Smooth muscle cell (in vitro differentiated cells): Measurements from ENCODE around the gene HSD3B2. TPM values are rescaled to one million over a fixed set of nuclear protein-coding genes. Genes with fewer than 3 reads are reported as not detected.

ENCODE experiments used
- DNase-seq: peaks from one replicate; lab custom pipeline; 2025; ENCODE audit not compliant: unreplicated experiment; lab: John Stamatoyannopoulos, UW
- H2AFZ ChIP-seq: fragments of 200-600 bp; sonication (generic); 2 replicates; pipeline ENCODE4 v1.6.0; 2016; ENCODE audit warnings: antibody characterized with exemption, low read depth, mild to moderate bottlenecking
- H3F3A ChIP-seq: fragments of 200-600 bp; sonication (generic); 2 replicates; pipeline ENCODE4 v1.6.0; 2017; ENCODE audit warnings: antibody characterized with exemption, low read depth
- H3K27ac ChIP-seq: fragments of 200-600 bp; sonication (generic); 2 replicates; pipeline ENCODE4 v1.5.1; 2016; ENCODE audit warnings: low read depth, mild to moderate bottlenecking
- H3K27me3 ChIP-seq: fragments of 200-600 bp; sonication (generic); 2 replicates; pipeline ENCODE4 v1.6.1; 2016; ENCODE audit warnings: low read depth, mild to moderate bottlenecking
- H3K36me3 ChIP-seq: fragments of 200-600 bp; sonication (generic); 2 replicates; pipeline ENCODE4 v1.5.1; 2016; ENCODE audit warnings: low read depth
- H3K4me1 ChIP-seq: fragments of 200-600 bp; sonication (generic); 2 replicates; pipeline ENCODE4 v1.5.1; 2016; ENCODE audit warnings: low read depth
- H3K4me2 ChIP-seq: fragments of 200-600 bp; sonication (generic); 2 replicates; pipeline ENCODE4 v1.6.0; 2016; ENCODE audit warnings: mild to moderate bottlenecking
- H3K4me3 ChIP-seq: fragments of 200-600 bp; sonication (generic); 2 replicates; pipeline ENCODE4 v1.5.1; 2016; ENCODE audit warnings: mild to moderate bottlenecking
- H3K79me2 ChIP-seq: fragments of 200-600 bp; sonication (generic); 2 replicates; pipeline ENCODE4 v1.6.0; 2016; ENCODE audit warnings: low read depth, mild to moderate bottlenecking
- H3K9ac ChIP-seq: fragments of 200-600 bp; sonication (generic); 2 replicates; pipeline ENCODE4 v1.6.0; 2016; ENCODE audit warnings: low read depth
- H3K9me3 ChIP-seq: fragments of 200-600 bp; sonication (generic); replicated peaks from 2 replicates; pipeline ENCODE4 v1.5.1; 2016; ENCODE audit warnings: low read depth
- H4K20me1 ChIP-seq: fragments of 200-600 bp; sonication (generic); 2 replicates; pipeline ENCODE4 v1.6.0; 2016; ENCODE audit warnings: low read depth
- WGBS: methylation state at CpG from one replicate; pipeline ENCODE4 v1.1.7; 2016; ENCODE audit warnings: low lambda C conversion rate; 5-methylcytosine and 5-hydroxymethylcytosine counted together
- polyA plus RNA-seq: library from polyadenylated mRNA; unstranded; fragments of >200 nt; fragmentation: Nextera tagmentation; extraction: Ambion mirVana; gene quantifications from 2 replicates; pipeline ENCODE4 v1.2.1, GENCODE V29; 2016
- total RNA-seq: library from RNA; depleted of rRNA; stranded (reverse); fragments of >200 nt; gene quantifications from 2 replicates; pipeline ENCODE4 v1.2.3, GENCODE V29; 2014
- TF ChIP-seq, protein P1 (sequence below): fragments of 200-600 bp; sonication (generic); IDR thresholded peaks from 2 replicates; pipeline ENCODE4 v1.5.1; 2017; ENCODE audit warnings: borderline replicate concordance, mild to moderate bottlenecking, antibody characterized with exemption; ENCODE audit not compliant: insufficient read depth, poor library complexity, severe bottlenecking

The HSD3B2 gene
- total and polyA plus RNA-seq, 2 experiments from 2014 or later = not detected

DNA sequence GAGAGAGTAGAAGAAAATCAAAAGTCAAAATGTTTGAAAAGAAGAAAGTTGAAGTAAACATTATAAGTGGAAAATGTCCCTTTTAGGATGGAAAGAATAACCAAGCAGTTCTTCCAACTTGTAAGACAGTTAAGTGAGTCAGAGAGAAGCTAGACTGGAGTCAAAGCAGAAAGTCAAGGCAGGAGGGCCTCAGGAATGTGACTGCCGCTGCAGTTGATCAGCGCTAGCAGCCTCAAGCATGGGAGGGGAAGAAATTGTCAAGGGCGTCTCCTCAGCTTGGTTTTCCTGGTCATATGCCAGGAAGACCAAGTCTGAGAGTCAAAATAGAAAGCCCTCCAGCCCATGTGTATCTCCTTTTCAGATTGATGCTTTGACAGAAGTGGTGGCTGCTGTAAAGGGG is 23.2 kb upstream of the HSD3B2 start:
- Histone ChIP-seq H3K4me1 (no peaks in the 10 kb centered on the region), H3K27me3 (no peaks in the 10 kb centered on the region), H3K4me2 (no peak overlapping the region), H3K27ac (no peak overlapping the region), H4K20me1 (no peaks in the 10 kb centered on the region), H3K9me3 (no peaks in the 10 kb centered on the region), H3K4me3 (no peak overlapping the region), H2AFZ (no peak overlapping the region), H3F3A (no peaks in the 10 kb centered on the region), H3K36me3 (no peaks in the 10 kb centered on the region), H3K9ac (no peak overlapping the region), H3K79me2 (no peaks in the 10 kb centered on the region)
- TF ChIP-seq, protein P1, sequence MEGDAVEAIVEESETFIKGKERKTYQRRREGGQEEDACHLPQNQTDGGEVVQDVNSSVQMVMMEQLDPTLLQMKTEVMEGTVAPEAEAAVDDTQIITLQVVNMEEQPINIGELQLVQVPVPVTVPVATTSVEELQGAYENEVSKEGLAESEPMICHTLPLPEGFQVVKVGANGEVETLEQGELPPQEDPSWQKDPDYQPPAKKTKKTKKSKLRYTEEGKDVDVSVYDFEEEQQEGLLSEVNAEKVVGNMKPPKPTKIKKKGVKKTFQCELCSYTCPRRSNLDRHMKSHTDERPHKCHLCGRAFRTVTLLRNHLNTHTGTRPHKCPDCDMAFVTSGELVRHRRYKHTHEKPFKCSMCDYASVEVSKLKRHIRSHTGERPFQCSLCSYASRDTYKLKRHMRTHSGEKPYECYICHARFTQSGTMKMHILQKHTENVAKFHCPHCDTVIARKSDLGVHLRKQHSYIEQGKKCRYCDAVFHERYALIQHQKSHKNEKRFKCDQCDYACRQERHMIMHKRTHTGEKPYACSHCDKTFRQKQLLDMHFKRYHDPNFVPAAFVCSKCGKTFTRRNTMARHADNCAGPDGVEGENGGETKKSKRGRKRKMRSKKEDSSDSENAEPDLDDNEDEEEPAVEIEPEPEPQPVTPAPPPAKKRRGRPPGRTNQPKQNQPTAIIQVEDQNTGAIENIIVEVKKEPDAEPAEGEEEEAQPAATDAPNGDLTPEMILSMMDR = no peak
- 59% methylated on average over 3 of the region's 3 CpGs for WGBS
- no peak for DNase-seq

DNA sequence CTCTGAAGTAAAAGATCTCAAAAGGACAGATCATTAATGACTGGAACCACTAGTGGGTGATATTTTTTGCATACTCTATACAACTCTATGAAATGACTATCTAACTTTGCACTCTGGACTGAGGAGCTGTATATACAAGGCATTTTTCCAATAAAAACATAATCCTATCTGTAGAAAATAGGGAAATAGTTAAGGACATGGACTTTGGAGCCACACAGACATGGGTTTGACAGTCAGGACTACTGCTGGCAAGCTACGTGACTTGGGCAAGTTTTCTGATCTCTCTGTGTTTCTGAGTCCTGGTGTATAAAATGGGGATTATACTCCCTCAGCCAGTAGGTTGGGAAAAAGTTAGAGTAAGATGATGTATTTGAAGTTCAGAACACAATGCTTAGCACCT is 20.9 kb upstream of the HSD3B2 start:
- no peak overlapping the region for H3K4me2 ChIP-seq
- no peak for DNase-seq
- no peak overlapping the region for H3K27ac ChIP-seq
- no peaks in the 10 kb centered on the region for H4K20me1 ChIP-seq
- no peak overlapping the region for H3K9ac ChIP-seq
- H3K4me1 ChIP-seq = no peaks in the 10 kb centered on the region
- no peaks in the 10 kb centered on the region for H3K27me3 ChIP-seq
- TF ChIP-seq, protein P1 = no peak
- WGBS = 88% methylated on average over 1 of the region's 1 CpG
- H3K4me3 ChIP-seq = no peak overlapping the region
- H3K79me2 ChIP-seq = no peaks in the 10 kb centered on the region
- H3K9me3 ChIP-seq = no peaks in the 10 kb centered on the region
- no peaks in the 10 kb centered on the region for H3F3A ChIP-seq
- H3K36me3 ChIP-seq = no peaks in the 10 kb centered on the region
- H2AFZ ChIP-seq = no peak overlapping the region

DNA sequence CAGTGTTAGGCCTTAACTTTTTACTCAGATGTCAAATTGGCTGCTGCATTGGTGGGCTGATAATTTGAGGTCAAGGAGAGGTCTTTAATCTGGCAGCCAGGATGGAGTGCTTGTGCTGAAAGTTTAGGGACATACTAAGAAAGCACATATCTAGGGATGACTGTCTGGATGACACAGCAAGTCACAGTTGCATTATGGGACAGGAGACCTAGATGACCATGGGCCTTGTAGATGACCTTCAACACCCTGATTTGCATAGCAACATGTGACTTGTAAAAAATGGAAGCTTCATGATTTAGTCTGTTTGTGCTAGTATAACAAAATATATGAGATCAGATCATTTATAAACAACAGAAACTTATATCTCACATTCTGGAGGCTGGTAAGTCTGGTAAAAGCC is 18.0 kb upstream of the HSD3B2 start:
- Histone ChIP-seq H3K4me1 (no peaks in the 10 kb centered on the region), H3K9ac (no peak overlapping the region), H3F3A (no peaks in the 10 kb centered on the region), H3K4me2 (no peak overlapping the region), H2AFZ (no peak overlapping the region), H3K27me3 (no peaks in the 10 kb centered on the region), H3K9me3 (no peaks in the 10 kb centered on the region), H3K79me2 (no peaks in the 10 kb centered on the region), H3K4me3 (no peak overlapping the region), H3K36me3 (no peaks in the 10 kb centered on the region), H4K20me1 (no peaks in the 10 kb centered on the region), H3K27ac (no peak overlapping the region)
- TF ChIP-seq, protein P1 = no peak
- no peak for DNase-seq

DNA sequence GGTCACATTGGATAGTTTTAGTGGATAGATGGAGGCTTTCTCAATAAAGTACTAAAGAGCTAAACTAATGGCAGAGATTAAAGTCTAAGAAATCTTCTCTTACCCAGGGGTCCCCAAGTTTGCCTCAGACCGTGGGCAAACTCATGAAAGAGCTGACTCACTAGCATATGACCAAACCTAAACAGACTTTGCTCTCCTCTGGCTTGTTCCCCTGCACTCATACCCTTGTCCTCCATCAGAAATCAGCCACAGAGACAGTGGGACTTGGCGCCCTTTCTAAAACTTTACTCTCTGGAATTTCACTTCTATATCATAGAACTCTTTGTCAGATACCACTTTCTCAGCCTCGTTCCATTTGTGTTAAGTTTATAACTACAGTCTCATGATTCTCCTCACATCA is 17.0 kb upstream of the HSD3B2 start:
- Histone ChIP-seq H3K4me3 (no peak overlapping the region), H3K9me3 (no peaks in the 10 kb centered on the region), H4K20me1 (no peaks in the 10 kb centered on the region), H3K36me3 (no peaks in the 10 kb centered on the region), H3K9ac (no peak overlapping the region), H3K27ac (no peak overlapping the region), H3K4me2 (no peak overlapping the region), H3K79me2 (no peaks in the 10 kb centered on the region), H3K4me1 (no peaks in the 10 kb centered on the region), H3K27me3 (no peaks in the 10 kb centered on the region), H3F3A (no peaks in the 10 kb centered on the region), H2AFZ (no peak overlapping the region)
- no peak for DNase-seq
- TF ChIP-seq, protein P1 = no peak
- 82% methylated on average over 3 of the region's 3 CpGs for WGBS
